IMR-90 (cell line): ENCODE results near the gene MPZL2. TPM values are rescaled to one million over a fixed set of nuclear protein-coding genes. Genes with fewer than 3 reads are reported as not detected.

Experiments used
- ATAC-seq: fragments of 200-7000 bp; cut with Tn5 transposase; 2 replicates; pipeline ENCODE4 v1.9.1; 2020; ENCODE audit warnings: low read depth, mild to moderate bottlenecking, moderate library complexity
- BruUV-seq: library from RNA; stranded (reverse); fragments of 400-500 nt; replicated peaks from 2 replicates; lab custom pipeline; 2021; lab: Mats Ljungman, UMichigan
- CTCF ChIA-PET: fragments of 300-600 bp; formaldehyde crosslinking; extraction: SDS; loops from one replicate; lab custom pipeline; 2021; ENCODE audit warnings: antibody characterized with exemption; lab: Yijun Ruan, JAX
- POLR2A ChIA-PET: fragments of 300-600 bp; sonication (Branson Sonifier 250); formaldehyde crosslinking; loops from one replicate; lab custom pipeline; 2022; ENCODE audit warnings: antibody characterized with exemption; ENCODE audit not compliant: unreplicated experiment; lab: Charles Lee
- DNase-seq: peaks from one replicate; pipeline ENCODE4 v3.0.0; 2013
- H2AFZ ChIP-seq: replicated peaks from 2 replicates; pipeline ENCODE3; 2013; ENCODE audit warnings: low read length, mild to moderate bottlenecking; ENCODE audit not compliant: poor library complexity
- H2AK5ac ChIP-seq: 2 replicates; pipeline ENCODE4 v1.6.1; 2013; ENCODE audit warnings: low read depth, low read length, inconsistent platforms
- H2AK9ac ChIP-seq: replicated peaks from 2 replicates; pipeline ENCODE3; 2013; ENCODE audit warnings: mild to moderate bottlenecking, low read depth, low read length, moderate library complexity; ENCODE audit not compliant: poor library complexity
- H2BK120ac ChIP-seq: 2 replicates; pipeline ENCODE4 v1.6.1; 2013; ENCODE audit warnings: low read depth, low read length, inconsistent platforms
- H2BK15ac ChIP-seq: 3 replicates; pipeline ENCODE4 v1.6.1; 2013; ENCODE audit warnings: low read depth, low read length, inconsistent platforms
- H2BK20ac ChIP-seq: 2 replicates; pipeline ENCODE4 v1.6.1; 2013; ENCODE audit warnings: low read depth, mild to moderate bottlenecking, inconsistent platforms, low read length, moderate library complexity
- H2BK5ac ChIP-seq: 2 replicates; pipeline ENCODE4 v1.6.1; 2013; ENCODE audit warnings: mild to moderate bottlenecking, low read depth, low read length, inconsistent platforms; ENCODE audit not compliant: poor library complexity, severe bottlenecking
- H3K14ac ChIP-seq: replicated peaks from 2 replicates; pipeline ENCODE4 v1.6.1; 2013; ENCODE audit warnings: low read depth, low read length, inconsistent platforms
- H3K18ac ChIP-seq: 2 replicates; pipeline ENCODE4 v1.6.1; 2013; ENCODE audit warnings: low read depth, low read length, control low read depth
- H3K23ac ChIP-seq: 2 replicates; pipeline ENCODE4 v1.6.1; 2013; ENCODE audit warnings: low read depth, low read length, inconsistent platforms
- H3K27ac ChIP-seq: 2 replicates; pipeline ENCODE4 v1.5.1; 2013; ENCODE audit warnings: mild to moderate bottlenecking, control low read depth, low read length; ENCODE audit not compliant: insufficient read depth
- H3K27me3 ChIP-seq: 2 replicates; pipeline ENCODE4 v1.6.1; 2013; ENCODE audit warnings: low read length; ENCODE audit not compliant: control insufficient read depth, insufficient read depth
- H3K36me3 ChIP-seq: 2 replicates; pipeline ENCODE4 v1.6.1; 2013; ENCODE audit warnings: low read length, mixed read lengths; ENCODE audit not compliant: control insufficient read depth, insufficient read depth
- H3K4ac ChIP-seq: 2 replicates; pipeline ENCODE4 v1.6.1; 2013; ENCODE audit warnings: low read depth, low read length, inconsistent platforms
- H3K4me1 ChIP-seq: 2 replicates; pipeline ENCODE4 v1.6.1; 2013; ENCODE audit warnings: low read length, mixed read lengths; ENCODE audit not compliant: control insufficient read depth, insufficient read depth
- H3K4me2 ChIP-seq: 2 replicates; pipeline ENCODE4 v1.6.1; 2013; ENCODE audit warnings: low read depth, mild to moderate bottlenecking, control low read depth, low read length, moderate library complexity
- H3K4me3 ChIP-seq: 2 replicates; pipeline ENCODE4 v1.5.1; 2013; ENCODE audit warnings: low read depth, mild to moderate bottlenecking, control low read depth, low read length, moderate library complexity; ENCODE audit not compliant: insufficient read depth
- H3K56ac ChIP-seq: 2 replicates; pipeline ENCODE4 v1.6.1; 2013; ENCODE audit warnings: low read length, inconsistent platforms; ENCODE audit not compliant: insufficient read depth; ENCODE audit errors: extremely low read depth
- H3K79me1 ChIP-seq, 2 experiments: 2 replicates each; pipeline ENCODE4 v1.6.1; 2013; ENCODE audit warnings: low read length in 2 of 2, inconsistent platforms in 1 of 2, low read depth in 1 of 2
- H3K9ac ChIP-seq: 2 replicates; pipeline ENCODE4 v1.6.1; 2013; ENCODE audit warnings: low read depth, low read length, control low read depth
- H3K9me1 ChIP-seq: 2 replicates; pipeline ENCODE4 v1.6.1; 2013; ENCODE audit warnings: low read length, inconsistent platforms; ENCODE audit not compliant: insufficient read depth
- H3K9me3 ChIP-seq: 2 replicates; pipeline ENCODE4 v1.6.1; 2013; ENCODE audit warnings: low read length; ENCODE audit not compliant: control insufficient read depth, insufficient read depth
- H4K20me1 ChIP-seq: 2 replicates; pipeline ENCODE4 v1.6.1; 2013; ENCODE audit warnings: low read length, inconsistent platforms; ENCODE audit not compliant: insufficient read depth
- H4K5ac ChIP-seq: 2 replicates; pipeline ENCODE4 v1.6.1; 2013; ENCODE audit warnings: mild to moderate bottlenecking, low read depth, low read length, control low read depth
- H4K8ac ChIP-seq, 2 experiments: 2 replicates each; pipeline ENCODE4 v1.6.1; 2013; ENCODE audit warnings: low read depth in 2 of 2, low read length in 2 of 2, control low read depth in 1 of 2, inconsistent platforms in 1 of 2
- H4K91ac ChIP-seq: 2 replicates; pipeline ENCODE4 v1.6.1; 2013; ENCODE audit warnings: low read depth, low read length, inconsistent platforms; ENCODE audit not compliant: insufficient read depth
- BHLHE40 ChIP-seq: fragments of 150-350 bp; IDR thresholded peaks from 2 replicates; pipeline ENCODE4 v1.6.1; 2016; ENCODE audit warnings: mild to moderate bottlenecking, low read depth, low read length
- CEBPB ChIP-seq: IDR thresholded peaks from 2 replicates; pipeline ENCODE4 v1.6.1; 2012; ENCODE audit warnings: low read depth, low read length, improper control_type of control experiment
- ELK1 ChIP-seq: fragments of 150-350 bp; IDR thresholded peaks from 2 replicates; pipeline ENCODE4 v1.6.1; 2016; ENCODE audit warnings: low read depth, mild to moderate bottlenecking, low read length, moderate library complexity, borderline replicate concordance
- FOS ChIP-seq: fragments of 150-350 bp; IDR thresholded peaks from 2 replicates; pipeline ENCODE4 v1.6.1; 2016; ENCODE audit warnings: low read depth, low read length
- MAFK ChIP-seq: IDR thresholded peaks from 2 replicates; pipeline ENCODE4 v1.6.1; 2012; ENCODE audit warnings: low read depth, low read length, improper control_type of control experiment
- MXI1 ChIP-seq: IDR thresholded peaks from 2 replicates; pipeline ENCODE4 v1.6.1; 2012; ENCODE audit warnings: low read depth, mild to moderate bottlenecking, low read length, moderate library complexity, borderline replicate concordance
- POLR2A ChIP-seq: IDR thresholded peaks from 2 replicates; pipeline ENCODE4 v1.6.1; 2012; ENCODE audit warnings: mild to moderate bottlenecking, low read depth, low read length
- RCOR1 ChIP-seq: IDR thresholded peaks from 2 replicates; pipeline ENCODE4 v1.6.1; 2012; ENCODE audit warnings: mild to moderate bottlenecking, low read length, improper control_type of control experiment; ENCODE audit not compliant: insufficient replicate concordance
- RFX5 ChIP-seq: IDR thresholded peaks from 2 replicates; pipeline ENCODE4 v1.8.0; 2012; ENCODE audit warnings: low read depth, mild to moderate bottlenecking, low read length, moderate library complexity
- SMC3 ChIP-seq: fragments of 150-350 bp; IDR thresholded peaks from 2 replicates; pipeline ENCODE4 v1.6.1; 2016; ENCODE audit warnings: low read depth, mild to moderate bottlenecking, antibody characterized with exemption, low read length, moderate library complexity
- USF2 ChIP-seq: fragments of 150-350 bp; IDR thresholded peaks from 2 replicates; pipeline ENCODE4 v1.6.1; 2017; ENCODE audit warnings: mild to moderate bottlenecking, antibody characterized with exemption, low read length, low read depth
- WGBS, 2 experiments: methylation state at CpG; one replicate each; pipeline versions ENCODE4 v1.1.5 to v1.1.7; 2013; ENCODE audit warnings: missing lambda C conversion rate in 2 of 2; ENCODE audit not compliant: insufficient read length in 1 of 2; ENCODE audit errors: extremely low coverage in 2 of 2; 5-methylcytosine and 5-hydroxymethylcytosine counted together
- dilution Hi-C: fragments of 300-500 bp; cut with HindIII; formaldehyde crosslinking; loops from one replicate; pipeline ENCODE4 v1.14.3; 2018; ENCODE audit warnings: low sequenced_read_pairs; ENCODE audit not compliant: unreplicated experiment
- in situ Hi-C: fragments of 300-500 bp; cut with MboI; formaldehyde crosslinking; loops from 3 replicates; pipeline ENCODE4 v1.14.3; 2019; ENCODE audit warnings: low sequenced_read_pairs, inconsistent platforms, mixed read lengths
- intact Hi-C: fragments of 100-400 bp; cut with micrococcal nuclease; formaldehyde crosslinking; loops from 2 replicates; pipeline ENCODE4 v1.10.0; 2022
- polyA plus RNA-seq, 3 experiments: library from polyadenylated mRNA; depleted of rRNA; stranded (reverse); fragments of >200 nt; gene quantifications; 2 replicates each; pipeline ENCODE4 v1.2.3, GENCODE V29; 2012; ENCODE audit warnings: low replicate concordance in 1 of 3
- total RNA-seq: library from RNA; depleted of rRNA; stranded (reverse); fragments of >200 nt; gene quantifications from 2 replicates; pipeline ENCODE4 v1.2.3, GENCODE V29; 2012

MPZL2 gene
- total and polyA plus RNA-seq, 2 of the 4 experiments (the other 2 are of a cell fraction) = not detected

GRCh38 chr11:118286545-118286944, 22.4 kb upstream of the MPZL2 start:
- no TSS peak for BruUV-seq
- no CpG with 5 or more reads among the region's 2 CpGs for WGBS, 2 experiments

More at GRCh38 chr11:118286545-118286944, 22.4 kb upstream of the MPZL2 start:
- ChIA-PET CTCF (no interaction called here), POLR2A (no interaction called here)
- Histone ChIP-seq H2AFZ (no peak overlapping the region), H3K56ac (no peak overlapping the region), H4K20me1 (no peaks in the 10 kb centered on the region), H3K36me3 (no peaks in the 10 kb centered on the region), H4K8ac (no peak overlapping the region), H4K5ac (no peak overlapping the region), H3K9me1 (no peaks in the 10 kb centered on the region), H3K4me2 (no peak overlapping the region), H3K79me1 (no peaks in the 10 kb centered on the region), H3K4me3 (no peak overlapping the region), H2BK120ac (no peak overlapping the region), H3K9ac (no peak overlapping the region), H2BK5ac (no peak overlapping the region), H4K91ac (no peak overlapping the region), H3K27ac (no peak overlapping the region), H3K9me3 (no peaks in the 10 kb centered on the region), H3K18ac (no peak overlapping the region), H2AK9ac (no peak overlapping the region), H3K4me1 (no peaks in the 10 kb centered on the region), H2AK5ac (no peak overlapping the region), H2BK20ac (no peak overlapping the region), H3K4ac (no peak overlapping the region), H3K27me3 (no peaks in the 10 kb centered on the region), H3K23ac (no peak overlapping the region), H3K14ac (no peak overlapping the region), H2BK15ac (no peak overlapping the region)
- in situ Hi-C loops (no loop called here), intact Hi-C loops (no loop called here), dilution Hi-C loops (no loop called here)
- DNase-seq = no peak
- TF ChIP-seq RCOR1 (no peak), FOS (no peak), BHLHE40 (no peak), MAFK (no peak), RFX5 (no peak), CEBPB (no peak), MXI1 (no peak), POLR2A (no peak), ELK1 (no peak), SMC3 (no peak), USF2 (no peak)
- ATAC-seq = no peak
